ENCODE measurements around the gene QRSL1. TPM values are rescaled to one million over a fixed set of nuclear protein-coding genes. Genes with fewer than 3 reads are reported as not detected.

QRSL1 gene
- total and polyA plus RNA-seq, 9 of the 15 experiments (the other 6 are each of a cell fraction or from before 2014, with no cell fraction given): 14.6 to 31.5 (median 23.0) TPM

- TF ChIP-seq ARID2 (IDR thresholded peaks at IDR 0.05) (no peak), NFE2L1 (tag; IDR thresholded peaks at IDR 0.05; ENCODE audit: borderline replicate concordance, low read depth) (no peak), SRSF9 (IDR thresholded peaks at IDR 0.05; ENCODE audit: borderline replicate concordance, low read depth, low read length) (no peak), ZKSCAN1 (IDR thresholded peaks at IDR 0.05; ENCODE audit: low read depth, low read length) (no peak), ZNF324 (CRISPR knock-in tag; IDR thresholded peaks at IDR 0.05) (no peak), BRF1 (IDR thresholded peaks at IDR 0.05; ENCODE audit: borderline replicate concordance, extremely low read depth, insufficient read length) (no peak)
- TF ChIP-seq, protein P1, sequence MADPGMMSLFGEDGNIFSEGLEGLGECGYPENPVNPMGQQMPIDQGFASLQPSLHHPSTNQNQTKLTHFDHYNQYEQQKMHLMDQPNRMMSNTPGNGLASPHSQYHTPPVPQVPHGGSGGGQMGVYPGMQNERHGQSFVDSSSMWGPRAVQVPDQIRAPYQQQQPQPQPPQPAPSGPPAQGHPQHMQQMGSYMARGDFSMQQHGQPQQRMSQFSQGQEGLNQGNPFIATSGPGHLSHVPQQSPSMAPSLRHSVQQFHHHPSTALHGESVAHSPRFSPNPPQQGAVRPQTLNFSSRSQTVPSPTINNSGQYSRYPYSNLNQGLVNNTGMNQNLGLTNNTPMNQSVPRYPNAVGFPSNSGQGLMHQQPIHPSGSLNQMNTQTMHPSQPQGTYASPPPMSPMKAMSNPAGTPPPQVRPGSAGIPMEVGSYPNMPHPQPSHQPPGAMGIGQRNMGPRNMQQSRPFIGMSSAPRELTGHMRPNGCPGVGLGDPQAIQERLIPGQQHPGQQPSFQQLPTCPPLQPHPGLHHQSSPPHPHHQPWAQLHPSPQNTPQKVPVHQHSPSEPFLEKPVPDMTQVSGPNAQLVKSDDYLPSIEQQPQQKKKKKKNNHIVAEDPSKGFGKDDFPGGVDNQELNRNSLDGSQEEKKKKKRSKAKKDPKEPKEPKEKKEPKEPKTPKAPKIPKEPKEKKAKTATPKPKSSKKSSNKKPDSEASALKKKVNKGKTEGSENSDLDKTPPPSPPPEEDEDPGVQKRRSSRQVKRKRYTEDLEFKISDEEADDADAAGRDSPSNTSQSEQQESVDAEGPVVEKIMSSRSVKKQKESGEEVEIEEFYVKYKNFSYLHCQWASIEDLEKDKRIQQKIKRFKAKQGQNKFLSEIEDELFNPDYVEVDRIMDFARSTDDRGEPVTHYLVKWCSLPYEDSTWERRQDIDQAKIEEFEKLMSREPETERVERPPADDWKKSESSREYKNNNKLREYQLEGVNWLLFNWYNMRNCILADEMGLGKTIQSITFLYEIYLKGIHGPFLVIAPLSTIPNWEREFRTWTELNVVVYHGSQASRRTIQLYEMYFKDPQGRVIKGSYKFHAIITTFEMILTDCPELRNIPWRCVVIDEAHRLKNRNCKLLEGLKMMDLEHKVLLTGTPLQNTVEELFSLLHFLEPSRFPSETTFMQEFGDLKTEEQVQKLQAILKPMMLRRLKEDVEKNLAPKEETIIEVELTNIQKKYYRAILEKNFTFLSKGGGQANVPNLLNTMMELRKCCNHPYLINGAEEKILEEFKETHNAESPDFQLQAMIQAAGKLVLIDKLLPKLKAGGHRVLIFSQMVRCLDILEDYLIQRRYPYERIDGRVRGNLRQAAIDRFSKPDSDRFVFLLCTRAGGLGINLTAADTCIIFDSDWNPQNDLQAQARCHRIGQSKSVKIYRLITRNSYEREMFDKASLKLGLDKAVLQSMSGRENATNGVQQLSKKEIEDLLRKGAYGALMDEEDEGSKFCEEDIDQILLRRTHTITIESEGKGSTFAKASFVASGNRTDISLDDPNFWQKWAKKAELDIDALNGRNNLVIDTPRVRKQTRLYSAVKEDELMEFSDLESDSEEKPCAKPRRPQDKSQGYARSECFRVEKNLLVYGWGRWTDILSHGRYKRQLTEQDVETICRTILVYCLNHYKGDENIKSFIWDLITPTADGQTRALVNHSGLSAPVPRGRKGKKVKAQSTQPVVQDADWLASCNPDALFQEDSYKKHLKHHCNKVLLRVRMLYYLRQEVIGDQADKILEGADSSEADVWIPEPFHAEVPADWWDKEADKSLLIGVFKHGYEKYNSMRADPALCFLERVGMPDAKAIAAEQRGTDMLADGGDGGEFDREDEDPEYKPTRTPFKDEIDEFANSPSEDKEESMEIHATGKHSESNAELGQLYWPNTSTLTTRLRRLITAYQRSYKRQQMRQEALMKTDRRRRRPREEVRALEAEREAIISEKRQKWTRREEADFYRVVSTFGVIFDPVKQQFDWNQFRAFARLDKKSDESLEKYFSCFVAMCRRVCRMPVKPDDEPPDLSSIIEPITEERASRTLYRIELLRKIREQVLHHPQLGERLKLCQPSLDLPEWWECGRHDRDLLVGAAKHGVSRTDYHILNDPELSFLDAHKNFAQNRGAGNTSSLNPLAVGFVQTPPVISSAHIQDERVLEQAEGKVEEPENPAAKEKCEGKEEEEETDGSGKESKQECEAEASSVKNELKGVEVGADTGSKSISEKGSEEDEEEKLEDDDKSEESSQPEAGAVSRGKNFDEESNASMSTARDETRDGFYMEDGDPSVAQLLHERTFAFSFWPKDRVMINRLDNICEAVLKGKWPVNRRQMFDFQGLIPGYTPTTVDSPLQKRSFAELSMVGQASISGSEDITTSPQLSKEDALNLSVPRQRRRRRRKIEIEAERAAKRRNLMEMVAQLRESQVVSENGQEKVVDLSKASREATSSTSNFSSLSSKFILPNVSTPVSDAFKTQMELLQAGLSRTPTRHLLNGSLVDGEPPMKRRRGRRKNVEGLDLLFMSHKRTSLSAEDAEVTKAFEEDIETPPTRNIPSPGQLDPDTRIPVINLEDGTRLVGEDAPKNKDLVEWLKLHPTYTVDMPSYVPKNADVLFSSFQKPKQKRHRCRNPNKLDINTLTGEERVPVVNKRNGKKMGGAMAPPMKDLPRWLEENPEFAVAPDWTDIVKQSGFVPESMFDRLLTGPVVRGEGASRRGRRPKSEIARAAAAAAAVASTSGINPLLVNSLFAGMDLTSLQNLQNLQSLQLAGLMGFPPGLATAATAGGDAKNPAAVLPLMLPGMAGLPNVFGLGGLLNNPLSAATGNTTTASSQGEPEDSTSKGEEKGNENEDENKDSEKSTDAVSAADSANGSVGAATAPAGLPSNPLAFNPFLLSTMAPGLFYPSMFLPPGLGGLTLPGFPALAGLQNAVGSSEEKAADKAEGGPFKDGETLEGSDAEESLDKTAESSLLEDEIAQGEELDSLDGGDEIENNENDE (IDR thresholded peaks at IDR 0.05; ENCODE audit: low read depth, low read length): no peak
- TF ChIP-seq, protein P2, sequence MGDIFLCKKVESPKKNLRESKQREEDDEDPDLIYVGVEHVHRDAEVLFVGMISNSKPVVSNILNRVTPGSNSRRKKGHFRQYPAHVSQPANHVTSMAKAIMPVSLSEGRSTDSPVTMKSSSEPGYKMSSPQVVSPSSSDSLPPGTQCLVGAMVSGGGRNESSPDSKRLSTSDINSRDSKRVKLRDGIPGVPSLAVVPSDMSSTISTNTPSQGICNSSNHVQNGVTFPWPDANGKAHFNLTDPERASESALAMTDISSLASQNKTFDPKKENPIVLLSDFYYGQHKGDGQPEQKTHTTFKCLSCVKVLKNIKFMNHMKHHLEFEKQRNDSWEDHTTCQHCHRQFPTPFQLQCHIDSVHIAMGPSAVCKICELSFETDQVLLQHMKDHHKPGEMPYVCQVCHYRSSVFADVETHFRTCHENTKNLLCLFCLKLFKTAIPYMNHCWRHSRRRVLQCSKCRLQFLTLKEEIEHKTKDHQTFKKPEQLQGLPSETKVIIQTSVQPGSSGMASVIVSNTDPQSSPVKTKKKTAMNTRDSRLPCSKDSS (IDR thresholded peaks at IDR 0.05; ENCODE audit: low read depth, partially characterized antibody): no peak
- TF ChIP-seq, protein P3, sequence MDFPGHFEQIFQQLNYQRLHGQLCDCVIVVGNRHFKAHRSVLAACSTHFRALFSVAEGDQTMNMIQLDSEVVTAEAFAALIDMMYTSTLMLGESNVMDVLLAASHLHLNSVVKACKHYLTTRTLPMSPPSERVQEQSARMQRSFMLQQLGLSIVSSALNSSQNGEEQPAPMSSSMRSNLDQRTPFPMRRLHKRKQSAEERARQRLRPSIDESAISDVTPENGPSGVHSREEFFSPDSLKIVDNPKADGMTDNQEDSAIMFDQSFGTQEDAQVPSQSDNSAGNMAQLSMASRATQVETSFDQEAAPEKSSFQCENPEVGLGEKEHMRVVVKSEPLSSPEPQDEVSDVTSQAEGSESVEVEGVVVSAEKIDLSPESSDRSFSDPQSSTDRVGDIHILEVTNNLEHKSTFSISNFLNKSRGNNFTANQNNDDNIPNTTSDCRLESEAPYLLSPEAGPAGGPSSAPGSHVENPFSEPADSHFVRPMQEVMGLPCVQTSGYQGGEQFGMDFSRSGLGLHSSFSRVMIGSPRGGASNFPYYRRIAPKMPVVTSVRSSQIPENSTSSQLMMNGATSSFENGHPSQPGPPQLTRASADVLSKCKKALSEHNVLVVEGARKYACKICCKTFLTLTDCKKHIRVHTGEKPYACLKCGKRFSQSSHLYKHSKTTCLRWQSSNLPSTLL (IDR thresholded peaks at IDR 0.05): no peak
- TF ChIP-seq, protein P4, sequence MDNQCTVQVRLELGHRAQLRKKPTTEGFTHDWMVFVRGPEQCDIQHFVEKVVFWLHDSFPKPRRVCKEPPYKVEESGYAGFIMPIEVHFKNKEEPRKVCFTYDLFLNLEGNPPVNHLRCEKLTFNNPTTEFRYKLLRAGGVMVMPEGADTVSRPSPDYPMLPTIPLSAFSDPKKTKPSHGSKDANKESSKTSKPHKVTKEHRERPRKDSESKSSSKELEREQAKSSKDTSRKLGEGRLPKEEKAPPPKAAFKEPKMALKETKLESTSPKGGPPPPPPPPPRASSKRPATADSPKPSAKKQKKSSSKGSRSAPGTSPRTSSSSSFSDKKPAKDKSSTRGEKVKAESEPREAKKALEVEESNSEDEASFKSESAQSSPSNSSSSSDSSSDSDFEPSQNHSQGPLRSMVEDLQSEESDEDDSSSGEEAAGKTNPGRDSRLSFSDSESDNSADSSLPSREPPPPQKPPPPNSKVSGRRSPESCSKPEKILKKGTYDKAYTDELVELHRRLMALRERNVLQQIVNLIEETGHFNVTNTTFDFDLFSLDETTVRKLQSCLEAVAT (IDR thresholded peaks at IDR 0.05): no peak; a peak in 1 of 4 replicates
These were observed at the start of gene QRSL1, which contains the start of gene RTN4IP1 (continued) for GRCh38 chr6:106629103-106629858.

Data from K562 (cell line).